Measurements from ENCODE around the gene CFAP97D2.

- TF ChIP-seq EZH2 (IDR thresholded peaks at IDR 0.05; ENCODE audit: borderline replicate concordance, insufficient read depth, low read length, poor library complexity, severe bottlenecking), result no peak
- TF ChIP-seq CTCF (IDR thresholded peaks at IDR 0.05; ENCODE audit: poor library complexity, severe bottlenecking), result no peak
- TF ChIP-seq SMC3 (conservative IDR thresholded peaks at IDR 0.05; ENCODE audit: poor library complexity), result no peak
- TF ChIP-seq RAD21 (conservative IDR thresholded peaks at IDR 0.05), result no peak
- no peak for TF ChIP-seq POLR2AphosphoS5 (IDR thresholded peaks at IDR 0.05)
- TF ChIP-seq MXI1 (conservative IDR thresholded peaks at IDR 0.05; ENCODE audit: poor library complexity, severe bottlenecking), result no peak
- TF ChIP-seq EP300 (conservative IDR thresholded peaks at IDR 0.05; ENCODE audit: poor library complexity, severe bottlenecking), result no peak
Observed at GRCh38 chr13:114142640-114143490, 36.2 kb upstream of the CFAP97D2 start.

Measured in neural cell (in vitro differentiated cells).